Stimulated activated CD8-positive, alpha-beta memory T cell treated with anti-CD3 and anti-CD28 coated beads, Interleukin-7, amount 100 ng/mL, for 1 hour (primary cell): ENCODE data around the gene HOXC6.
A peak's percentile ranks its signal among the peaks of the same experiment; 100 is the strongest.

Experiments
- DNase-seq, 2 donors: peaks; one replicate each; pipeline ENCODE4 v3.0.0-alpha.2; 2020; ENCODE audit warnings: low read depth in 2 of 2

HOXC6 gene

DNA sequence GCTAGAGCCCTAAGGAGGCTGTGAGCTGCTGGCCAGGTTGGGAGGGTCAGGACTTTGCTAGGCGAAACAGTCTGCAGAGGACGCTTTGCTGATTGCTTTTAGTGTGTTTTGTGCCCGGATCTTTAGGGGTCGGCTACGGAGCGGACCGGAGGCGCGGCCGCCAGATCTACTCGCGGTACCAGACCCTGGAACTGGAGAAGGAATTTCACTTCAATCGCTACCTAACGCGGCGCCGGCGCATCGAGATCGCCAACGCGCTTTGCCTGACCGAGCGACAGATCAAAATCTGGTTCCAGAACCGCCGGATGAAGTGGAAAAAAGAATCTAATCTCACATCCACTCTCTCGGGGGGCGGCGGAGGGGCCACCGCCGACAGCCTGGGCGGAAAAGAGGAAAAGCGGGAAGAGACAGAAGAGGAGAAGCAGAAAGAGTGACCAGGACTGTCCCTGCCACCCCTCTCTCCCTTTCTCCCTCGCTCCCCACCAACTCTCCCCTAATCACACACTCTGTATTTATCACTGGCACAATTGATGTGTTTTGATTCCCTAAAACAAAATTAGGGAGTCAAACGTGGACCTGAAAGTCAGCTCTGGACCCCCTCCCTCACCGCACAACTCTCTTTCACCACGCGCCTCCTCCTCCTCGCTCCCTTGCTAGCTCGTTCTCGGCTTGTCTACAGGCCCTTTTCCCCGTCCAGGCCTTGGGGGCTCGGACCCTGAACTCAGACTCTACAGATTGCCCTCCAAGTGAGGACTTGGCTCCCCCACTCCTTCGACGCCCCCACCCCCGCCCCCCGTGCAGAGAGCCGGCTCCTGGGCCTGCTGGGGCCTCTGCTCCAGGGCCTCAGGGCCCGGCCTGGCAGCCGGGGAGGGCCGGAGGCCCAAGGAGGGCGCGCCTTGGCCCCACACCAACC is 1.5 kb downstream of the HOXC6 start:
- no peak for DNase-seq

DNA sequence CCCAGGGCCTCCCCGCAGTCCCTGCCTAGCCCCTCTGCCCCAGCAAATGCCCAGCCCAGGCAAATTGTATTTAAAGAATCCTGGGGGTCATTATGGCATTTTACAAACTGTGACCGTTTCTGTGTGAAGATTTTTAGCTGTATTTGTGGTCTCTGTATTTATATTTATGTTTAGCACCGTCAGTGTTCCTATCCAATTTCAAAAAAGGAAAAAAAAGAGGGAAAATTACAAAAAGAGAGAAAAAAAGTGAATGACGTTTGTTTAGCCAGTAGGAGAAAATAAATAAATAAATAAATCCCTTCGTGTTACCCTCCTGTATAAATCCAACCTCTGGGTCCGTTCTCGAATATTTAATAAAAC is 2.2 kb downstream of the HOXC6 start:
- DNase-seq, result no peak

DNA sequence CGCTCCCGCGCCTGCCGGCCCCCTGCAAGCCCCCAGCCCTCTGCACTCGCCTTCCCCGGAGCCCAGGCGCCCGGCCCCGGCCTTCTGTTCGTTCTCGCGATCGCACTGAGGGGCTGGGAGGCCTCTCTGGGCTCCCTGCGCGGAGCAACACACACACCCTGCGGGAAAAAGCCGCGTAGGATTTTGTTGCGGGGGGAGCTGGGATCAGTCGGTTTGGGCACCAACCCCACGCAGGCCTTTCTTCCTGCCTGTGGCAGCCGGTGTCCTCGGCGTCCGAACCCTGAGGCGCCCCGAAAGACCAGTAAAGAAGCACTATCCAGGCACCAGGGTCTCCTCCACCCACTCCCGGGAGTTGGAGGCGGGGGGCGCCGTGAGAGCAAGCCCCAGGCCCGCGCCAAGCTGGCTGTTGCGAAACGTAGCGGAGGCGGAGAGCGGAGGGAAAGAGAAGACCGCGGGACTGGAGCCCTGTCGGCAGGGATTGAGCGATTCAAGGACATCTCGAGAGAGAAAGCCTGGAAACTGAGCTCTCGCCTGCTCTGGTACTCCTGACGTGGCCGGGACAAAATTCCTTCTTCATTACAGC is 2.7 kb downstream of the HOXC6 start:
- DNase-seq, result no peak

DNA sequence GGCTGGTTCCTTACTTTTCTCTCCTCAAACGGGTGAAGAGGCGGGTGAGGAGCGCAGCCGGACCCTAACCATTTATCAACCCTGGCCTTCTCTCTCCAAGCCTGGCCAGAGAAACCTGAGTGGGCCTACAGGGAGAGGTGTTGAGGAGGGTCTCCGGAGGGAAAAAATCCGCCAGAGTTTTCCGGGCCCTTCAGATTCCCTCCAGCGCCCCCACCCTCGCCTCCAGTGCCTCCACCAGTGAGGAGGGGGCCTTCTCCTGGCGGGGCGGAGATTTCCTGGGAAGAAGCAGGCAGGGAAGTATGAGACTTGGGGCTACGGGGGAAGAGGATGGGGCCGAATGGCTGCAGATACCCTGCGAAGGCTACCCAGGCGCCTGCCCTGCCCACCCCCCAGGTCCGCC is 3.2 kb downstream of the HOXC6 start:
- no peak for DNase-seq

DNA sequence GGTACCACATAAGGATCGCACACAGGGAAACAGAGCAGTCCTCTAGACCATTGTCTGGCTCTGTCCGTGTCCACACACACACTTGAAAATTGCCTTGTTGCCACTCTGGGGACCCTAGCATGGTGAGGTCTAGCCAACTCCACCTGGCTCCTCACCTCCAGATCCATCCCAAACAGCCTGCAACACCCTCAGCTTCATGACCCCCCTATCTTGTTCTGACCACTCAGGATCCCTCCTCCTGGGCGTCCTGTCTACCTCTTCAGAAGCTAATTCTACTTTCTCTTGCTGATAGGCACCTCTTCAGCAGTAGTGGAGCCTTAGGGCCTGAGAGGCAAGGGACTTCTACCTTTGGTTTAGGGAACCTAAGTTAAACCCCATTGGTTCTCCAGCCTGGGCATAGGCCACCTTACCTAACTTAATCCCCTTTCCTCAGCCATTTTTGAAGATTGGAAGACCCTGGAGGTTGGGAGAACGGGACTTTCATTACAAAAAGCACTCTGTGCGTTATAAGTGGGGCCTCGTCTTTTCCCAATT is 3.9 kb downstream of the HOXC6 start:
- no peak for DNase-seq

DNA sequence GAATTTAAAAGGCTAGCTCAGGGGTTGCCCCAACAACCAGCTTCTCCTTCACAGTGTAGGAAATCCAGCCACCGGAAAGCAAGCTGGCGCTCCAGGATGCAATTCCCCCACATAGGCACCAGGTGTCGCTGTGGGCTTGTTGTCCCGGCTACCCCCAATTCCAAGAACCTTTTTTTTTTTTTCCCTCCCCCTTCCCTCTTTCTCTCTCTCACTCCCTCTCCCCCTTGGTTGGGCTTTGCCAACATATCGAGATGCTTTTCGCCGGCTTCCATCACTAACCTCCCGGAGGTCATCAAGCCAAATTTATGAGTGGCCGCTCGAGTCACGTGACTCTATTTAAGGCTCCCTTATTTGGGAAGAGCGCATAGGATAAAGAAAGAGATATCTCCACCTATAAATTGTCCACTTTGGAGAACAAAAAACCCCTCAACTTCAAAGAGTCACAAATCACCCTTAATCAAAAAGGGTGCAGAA is 4.4 kb downstream of the HOXC6 start, which contains the start of gene HOXC5:
TSS of gene HOXC5 (plus strand) at position 424 of the 474 bp plus-strand sequence. CDS start 73 bp downstream, outside the sequence.
- peak; percentile 32 to 34 for DNase-seq

DNA sequence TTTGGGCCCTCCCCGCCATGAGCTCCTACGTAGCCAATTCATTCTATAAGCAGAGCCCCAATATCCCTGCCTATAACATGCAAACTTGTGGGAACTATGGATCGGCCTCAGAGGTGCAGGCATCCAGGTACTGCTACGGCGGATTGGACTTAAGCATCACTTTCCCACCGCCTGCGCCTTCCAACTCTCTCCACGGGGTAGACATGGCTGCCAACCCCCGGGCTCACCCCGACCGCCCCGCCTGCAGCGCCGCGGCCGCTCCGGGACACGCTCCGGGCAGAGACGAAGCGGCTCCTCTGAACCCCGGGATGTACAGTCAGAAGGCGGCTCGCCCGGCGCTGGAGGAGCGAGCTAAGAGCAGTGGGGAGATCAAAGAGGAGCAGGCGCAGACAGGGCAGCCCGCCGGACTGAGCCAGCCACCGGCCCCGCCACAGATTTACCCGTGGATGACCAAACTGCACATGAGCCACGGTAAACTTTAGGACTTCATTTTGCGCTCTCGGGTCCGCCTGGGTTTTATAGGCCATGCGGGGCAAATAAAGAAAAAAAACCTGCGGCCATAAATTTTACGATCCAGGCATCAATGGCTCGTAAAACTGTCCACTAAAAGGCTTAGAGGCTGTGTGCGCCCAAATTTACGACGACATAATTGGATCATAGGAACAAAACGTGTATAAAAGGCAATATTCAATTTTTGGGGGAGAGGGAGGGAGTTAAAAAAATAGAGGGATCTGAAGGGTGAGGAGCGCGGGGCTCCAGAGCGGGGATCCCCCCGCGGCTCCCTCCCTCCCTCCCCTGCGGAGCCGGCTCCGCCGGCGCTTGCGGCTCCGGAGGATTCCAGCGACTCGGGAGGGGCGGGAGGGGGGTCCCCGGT is 5.1 kb downstream of the HOXC6 start:
- DNase-seq, result no peak

DNA sequence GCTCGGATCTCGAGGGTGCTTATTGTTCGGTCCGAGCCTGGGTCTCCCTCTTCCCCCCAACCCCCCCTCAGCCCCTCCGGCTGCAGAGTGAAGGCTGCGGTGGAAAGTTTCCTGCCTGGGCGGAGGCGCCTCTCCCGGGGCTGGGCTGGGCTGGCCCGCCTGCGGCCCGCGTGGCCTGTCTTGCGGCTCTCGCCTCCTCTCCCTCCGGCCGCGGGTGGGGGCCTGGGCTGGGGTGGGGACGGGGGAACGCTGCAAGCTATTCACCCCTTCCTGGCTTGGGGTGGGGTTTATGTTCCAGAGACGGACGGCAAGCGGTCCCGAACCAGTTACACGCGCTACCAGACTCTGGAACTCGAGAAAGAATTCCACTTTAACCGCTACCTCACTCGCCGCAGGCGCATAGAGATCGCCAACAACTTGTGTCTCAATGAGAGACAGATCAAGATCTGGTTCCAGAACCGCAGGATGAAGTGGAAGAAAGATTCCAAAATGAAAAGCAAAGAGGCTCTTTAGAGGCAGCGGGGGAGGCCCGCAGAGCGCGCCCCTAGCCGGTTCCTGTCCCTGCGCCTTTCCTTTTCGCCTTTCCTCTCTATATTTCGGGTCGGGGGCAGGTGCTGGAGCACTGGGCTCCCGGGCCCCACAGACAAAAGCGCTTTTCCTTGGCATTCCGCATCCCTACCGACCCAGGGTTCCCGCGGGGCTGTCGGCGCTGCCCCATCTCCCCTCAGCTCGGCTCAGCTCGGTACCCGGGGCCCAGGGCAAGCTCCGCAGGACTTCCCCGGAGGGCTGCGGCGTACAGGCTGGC is 5.9 kb downstream of the HOXC6 start:
- DNase-seq, result no peak

DNA sequence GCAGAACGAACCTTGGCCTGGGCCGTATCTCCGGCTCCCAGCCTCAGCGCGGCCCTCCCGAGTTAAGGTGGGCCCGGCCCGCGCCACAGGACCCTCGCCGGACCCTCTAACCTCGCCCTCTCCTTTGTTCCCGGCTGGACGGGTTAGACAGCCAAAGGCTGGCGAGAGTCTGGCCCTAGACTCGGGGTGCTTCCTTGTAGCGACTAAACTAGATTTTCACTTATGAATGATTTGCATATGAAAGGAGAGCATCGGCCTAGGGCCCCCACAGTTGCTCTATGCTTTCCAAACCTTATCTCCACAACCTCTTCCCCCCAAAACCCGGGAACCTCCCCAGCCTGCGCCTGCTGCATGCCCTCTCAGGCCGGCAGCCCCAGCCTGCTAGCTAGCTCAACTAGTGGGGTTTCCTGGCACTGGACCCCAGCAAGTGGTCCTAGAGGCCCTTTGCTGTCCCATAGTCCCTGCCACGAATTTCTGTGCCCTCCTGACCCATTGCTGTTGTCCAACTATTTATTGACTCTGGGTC is 6.6 kb downstream of the HOXC6 start:
- DNase-seq, result no peak

DNA sequence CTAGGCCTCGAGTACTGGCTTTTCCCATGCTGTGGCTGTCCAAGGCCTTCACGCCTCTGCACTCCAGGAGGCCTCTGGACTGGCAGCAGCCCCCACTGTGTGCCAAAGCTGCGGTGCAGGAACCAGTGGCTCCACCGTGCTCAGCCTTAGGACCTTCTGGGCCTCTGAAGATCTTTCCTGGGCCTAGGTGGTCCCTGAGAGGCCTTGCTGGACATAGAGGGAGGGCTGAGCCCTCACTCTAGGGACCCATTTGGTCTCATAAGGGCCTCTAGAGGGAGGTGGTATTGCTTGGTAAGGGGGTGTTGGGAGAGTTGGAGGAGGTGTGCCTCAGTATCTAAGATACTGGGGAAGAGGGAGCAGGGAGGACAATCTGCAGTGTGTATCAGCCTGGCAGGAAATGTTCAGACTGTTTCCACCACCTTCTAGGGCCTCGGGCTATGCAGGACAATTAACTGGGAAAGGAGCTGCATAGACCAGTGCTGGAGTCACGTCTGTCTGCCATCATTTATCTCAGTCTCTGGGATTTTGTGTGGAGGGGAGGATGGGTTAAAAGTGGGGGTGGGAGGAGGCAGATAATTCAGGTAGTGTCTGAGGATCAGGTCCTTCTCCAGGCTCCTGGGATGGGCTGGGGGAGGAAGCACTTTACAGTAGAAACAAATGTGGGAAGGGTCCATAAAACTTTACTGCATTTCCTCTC is 7.5 kb downstream of the HOXC6 start:
- no peak for DNase-seq

DNA sequence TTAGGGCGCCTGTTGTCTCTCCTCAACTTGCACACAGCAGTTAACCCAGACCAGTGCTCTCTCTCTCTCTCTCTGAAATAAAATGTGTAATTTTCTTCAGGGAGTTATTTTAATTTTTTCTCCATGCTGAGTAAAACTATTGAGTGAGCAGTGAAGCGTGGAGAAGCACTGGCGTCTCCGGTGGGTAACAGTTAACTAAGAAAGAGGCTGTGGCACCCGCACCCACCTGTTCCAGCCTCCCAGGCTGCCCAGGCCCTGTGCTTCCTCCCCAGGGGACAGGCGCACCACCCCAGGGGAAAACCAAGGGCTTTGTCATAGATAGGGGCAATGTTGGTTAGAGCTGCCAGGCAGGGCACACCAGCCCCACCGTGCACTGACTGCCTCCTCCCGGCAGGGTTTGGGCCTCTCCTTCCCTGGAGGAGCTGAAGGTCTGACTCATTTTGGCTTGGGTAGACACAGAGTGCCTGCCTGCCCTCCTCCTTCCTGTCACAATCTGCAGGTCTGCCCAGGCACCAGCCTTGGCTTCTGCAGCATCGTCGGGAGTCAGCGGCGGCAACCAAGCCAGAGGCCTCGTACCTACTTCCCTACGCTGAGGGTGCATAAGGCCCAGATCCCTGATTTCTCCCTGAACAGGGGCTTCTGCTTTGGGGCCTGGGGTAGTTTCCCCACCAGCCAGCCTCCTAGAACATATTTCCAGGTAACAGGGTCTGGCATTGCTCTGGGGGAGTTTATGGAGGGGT is 8.6 kb downstream of the HOXC6 start:
- DNase-seq, result no peak

DNA sequence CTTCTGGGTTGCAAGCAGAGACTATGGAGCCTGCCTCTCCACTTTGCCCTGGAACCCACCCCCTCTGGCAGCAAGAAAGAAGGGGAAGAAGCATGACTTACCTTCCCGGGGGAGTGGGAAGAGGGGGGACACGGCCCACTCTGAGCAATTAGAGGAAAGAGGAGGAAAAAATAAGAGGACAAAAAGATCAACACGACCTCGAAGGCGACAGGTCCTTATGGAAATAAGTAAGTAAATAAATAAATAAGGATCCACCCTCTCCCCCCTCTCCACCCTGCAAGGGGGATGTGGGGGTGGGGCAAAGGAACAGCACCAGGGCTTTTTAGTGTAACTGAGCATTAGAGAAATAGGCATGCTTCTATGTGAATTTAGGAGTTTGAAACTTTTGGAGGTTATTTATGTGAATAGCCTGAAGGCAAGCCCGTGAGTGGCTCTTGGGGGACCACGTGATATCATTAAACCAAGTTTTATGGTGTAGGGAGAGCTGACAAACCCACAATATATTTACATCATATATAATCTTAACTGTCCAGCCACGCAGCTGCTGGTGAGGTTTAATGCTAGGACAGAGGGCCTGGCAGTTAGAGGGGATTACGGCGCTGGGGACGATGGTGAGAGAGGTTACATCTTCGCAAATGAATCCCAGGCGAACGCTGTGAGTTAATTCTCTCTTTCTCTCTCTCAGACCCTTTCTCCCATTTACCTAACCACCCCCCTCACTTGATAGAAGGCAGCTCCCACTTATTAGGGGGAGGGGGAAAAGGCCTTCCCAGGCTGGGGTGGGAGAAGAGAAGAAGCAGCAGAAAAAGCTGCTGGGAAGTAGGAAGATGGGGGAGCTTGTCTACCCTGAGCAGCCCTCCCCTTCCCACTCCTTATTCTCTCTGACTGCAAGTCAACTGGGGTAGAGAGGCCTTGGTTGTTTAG is 9.4 kb downstream of the HOXC6 start:
- no peak for DNase-seq

DNA sequence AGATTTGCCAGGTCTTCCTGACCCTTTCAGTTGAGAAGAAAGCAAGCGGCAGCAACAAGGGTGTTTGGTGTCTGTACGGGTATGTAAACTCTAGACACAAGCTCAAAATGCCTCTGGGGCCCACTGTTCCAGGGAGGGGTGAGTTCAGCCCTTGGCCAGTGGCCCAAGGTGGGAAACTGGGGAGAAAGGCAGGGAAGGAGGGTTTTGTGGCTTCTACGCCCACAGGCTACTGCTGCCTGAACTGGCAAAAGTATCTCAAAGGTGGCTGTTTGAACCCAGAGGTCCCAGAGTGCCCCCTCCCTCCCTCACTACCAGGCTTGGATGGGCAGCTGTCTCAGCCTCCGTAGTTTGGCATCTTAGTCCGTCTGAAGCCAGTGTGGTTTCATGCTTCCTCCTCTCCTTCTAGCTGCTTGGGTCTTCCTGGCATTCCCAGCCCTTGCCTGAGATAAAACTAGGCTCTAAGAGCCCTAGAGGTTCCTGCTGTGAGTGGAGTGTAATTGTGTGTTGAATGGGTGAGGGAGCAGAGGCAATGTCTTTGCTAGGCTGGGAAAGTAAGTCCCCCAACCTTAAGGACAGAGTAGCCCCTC is 10.1 kb downstream of the HOXC6 start:
- no peak for DNase-seq

DNA sequence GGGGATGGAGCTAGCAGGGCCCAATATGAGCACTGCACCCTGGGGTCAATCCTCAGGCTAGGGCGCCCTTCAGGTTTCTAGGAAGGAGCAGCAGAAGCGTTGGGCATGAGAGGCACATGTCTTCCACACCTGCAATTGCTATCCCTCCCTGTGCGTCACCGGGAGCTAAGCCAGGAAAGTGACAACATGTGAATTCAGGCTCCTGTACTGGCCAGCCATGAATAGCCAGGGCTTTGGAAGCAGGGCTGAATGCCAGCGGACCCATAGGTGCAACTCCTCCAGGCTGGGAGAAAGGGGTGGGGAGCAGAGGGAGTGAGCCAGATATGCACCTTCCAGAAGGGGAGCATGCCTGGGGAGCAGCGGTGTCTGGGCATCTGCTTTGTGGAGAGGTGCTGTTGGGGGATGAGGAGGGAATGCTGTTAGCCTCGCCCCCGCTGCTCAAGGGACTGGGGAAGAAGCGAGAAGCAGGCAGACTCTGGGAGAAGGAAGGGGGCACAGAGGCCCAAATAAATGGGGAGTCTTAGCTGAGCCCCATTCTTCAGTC is 10.7 kb downstream of the HOXC6 start:
- DNase-seq, result no peak

DNA sequence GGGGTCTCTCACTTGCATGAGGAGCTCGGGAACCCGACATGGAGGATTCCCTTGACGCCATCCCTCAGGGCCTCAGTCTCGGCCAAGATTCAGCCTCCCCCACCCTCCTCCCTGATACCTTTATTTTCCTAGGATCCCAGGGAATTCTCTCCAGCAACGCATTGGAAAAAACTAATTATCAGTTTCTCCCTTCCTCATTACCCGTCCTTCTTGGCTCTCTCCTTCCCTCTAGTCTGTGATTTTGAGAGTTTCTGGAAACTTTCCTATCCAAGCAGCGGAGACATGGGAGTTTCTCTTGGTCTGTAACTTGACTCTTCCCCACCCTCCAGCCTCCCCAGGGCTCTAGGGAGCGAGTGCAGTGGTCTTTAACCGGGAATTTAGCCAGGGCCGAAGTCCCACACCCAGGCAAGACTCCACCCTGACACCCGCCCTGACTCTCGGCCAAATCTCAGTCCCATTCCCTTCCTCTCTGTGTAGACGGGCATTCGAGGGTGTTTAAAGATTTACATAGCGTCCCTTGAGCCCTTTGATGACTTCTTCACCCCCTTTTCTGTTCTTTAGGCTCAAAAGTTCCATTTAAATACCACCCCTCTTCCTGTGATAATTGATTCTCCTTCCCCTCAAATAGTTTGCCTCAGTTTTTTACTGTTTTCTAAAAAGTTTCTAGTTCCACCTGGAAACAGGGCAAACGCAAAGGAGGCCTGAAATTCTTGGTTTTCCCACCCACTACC is 11.3 kb downstream of the HOXC6 start:
- no peak for DNase-seq

DNA sequence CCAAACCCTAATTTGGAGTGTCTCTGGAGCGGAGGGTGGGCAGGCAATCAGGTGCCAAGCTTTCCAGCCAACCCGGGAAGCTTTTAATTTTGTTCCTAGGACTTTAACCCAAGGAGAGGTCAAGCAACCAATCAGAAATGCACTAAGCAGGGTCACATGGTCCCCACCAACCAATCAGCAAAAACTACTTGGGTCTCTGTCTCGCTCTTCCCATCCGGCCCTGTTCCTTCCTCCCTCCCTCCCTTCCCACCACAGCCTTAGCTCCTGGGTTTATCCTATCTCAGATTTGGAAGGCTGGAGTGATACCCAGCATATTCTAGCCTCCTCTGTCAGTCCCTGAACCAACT is 11.9 kb downstream of the HOXC6 start:
- DNase-seq, result no peak

DNA sequence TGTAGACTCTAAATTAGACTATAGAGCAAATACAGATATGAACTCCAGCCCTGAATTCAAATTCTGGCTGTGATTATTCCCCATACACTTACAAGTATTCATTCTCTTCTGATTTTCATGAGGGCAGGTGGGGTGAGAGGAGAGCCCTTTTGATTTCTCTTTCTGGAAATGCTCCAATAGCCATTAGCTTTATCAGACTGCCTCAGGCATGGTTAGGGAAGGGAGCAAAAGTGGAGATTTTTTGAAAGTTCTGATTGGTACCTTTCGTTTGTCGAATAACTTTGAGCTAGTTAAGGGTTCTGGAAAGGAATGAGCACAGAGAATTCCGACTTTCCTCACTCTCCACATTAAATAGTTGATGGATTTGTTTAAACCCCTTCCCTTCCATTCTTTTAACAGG is 12.4 kb downstream of the HOXC6 start:
- no peak for DNase-seq
